Activated CD8-positive, alpha-beta memory T cell treated with anti-CD3 and anti-CD28 coated beads, Interleukin-2, amount 50 U/mL, for 24 hours (primary cell): ENCODE measurements around the gene LRRTM4.
"Not testable (repeated sequence)": the region's sequence is repeated elsewhere in the genome, so short reads cannot be mapped to it uniquely, and the experiment has no call there.

Experiments
- DNase-seq: peaks from one replicate; pipeline ENCODE4 v3.0.0-alpha.2; 2020; ENCODE audit errors: extremely low read depth

The LRRTM4 gene

DNA sequence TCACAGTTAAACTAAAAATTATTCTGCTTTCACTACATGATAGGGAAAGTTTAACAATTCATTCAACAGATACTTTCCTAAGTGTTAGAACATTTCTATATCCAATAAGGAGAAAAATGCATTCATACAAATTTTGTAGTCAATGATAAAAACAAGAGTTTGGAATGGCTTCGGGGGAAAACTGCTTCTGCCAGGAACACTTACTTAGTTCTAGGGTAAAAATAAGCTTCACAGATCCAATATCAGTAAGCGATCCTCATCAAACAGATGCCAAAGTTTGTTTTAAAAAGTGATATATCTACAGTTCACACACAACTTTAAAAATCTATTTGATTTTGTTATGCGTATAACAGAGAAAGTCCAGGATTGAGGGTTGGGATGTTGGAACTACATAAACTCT, 199.7 kb downstream of the LRRTM4 start:
- DNase-seq, result no peak

- DNase-seq, result no peak
Observed at GRCh38 chr2:77314721-77315120, 207.5 kb downstream of the LRRTM4 start.

DNA sequence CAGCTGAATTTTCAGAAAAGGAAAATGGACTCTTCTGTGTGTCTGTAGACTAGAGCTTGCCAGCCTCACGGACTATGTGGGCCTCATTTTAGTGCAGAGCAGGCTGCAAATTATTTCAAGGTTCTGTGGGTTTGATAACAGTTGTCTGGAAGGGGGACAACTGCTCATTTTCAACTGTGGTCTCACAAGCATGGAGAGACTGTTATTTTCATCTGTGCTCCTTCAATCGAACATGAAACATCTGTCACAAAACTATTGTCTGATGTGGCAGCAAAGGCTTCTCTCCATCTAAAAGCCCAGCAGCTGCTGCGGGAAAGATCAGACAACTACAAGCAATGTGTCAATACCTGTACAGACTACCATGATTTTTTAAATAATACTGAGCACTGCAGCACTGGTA, 211.8 kb downstream of the LRRTM4 start:
- no peak for DNase-seq

DNA sequence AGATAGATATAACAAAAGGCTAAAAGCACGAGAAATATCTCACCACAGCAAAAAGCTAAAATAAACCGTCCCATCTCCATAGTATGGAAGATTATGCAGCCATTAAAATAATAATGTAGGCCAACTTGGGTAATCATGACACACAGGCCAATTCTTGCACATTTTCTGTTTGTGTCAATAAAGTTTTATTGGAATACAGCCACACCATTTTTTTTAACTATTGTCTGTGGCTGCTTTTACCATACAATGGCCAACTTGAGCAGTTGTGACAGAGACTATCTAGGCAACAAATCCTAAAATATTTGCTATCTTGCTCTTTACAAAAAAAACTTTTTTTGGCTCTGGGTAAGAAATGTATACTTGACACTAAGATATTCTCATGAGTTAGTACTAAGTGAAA, 212.5 kb downstream of the LRRTM4 start:
- no peak for DNase-seq

DNA sequence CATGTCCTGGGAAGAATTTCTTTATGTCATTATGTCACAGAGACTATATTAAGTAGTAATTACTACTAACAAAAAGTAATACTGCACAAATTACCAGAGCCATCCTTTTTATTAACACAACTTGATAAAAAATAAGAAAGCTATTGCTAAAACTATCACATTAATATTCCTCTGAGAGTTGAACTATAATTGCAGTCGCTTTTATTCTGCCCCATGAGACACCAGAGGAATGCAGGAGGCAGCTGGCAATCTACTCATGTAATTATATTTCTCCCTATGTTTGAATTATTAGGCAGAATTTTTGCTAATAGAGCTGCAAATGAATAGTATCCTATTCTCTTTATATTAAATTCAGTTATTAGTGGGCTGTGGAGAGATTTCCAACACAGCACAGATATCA, 220.7 kb downstream of the LRRTM4 start:
- no peak for DNase-seq

DNA sequence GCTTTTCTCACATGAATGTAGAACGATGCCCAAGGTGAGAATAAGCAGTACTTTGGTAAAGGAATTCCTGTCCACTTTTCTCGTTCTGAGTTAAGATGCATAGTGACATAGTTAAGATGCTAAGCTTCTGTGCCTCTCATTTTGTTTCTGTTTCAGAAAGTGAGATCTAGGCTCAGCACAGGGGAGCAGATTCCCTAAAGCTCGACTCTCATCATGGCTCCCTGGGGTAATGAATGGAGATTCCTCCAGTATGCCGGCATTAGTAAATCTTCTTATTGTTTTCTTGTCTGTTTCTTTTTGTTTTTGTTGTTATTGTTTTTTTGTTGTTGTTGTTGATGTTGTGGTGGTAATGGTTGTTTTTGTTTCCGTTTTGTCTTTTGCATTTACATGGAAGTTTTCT, 225.4 kb downstream of the LRRTM4 start:
- no peak for DNase-seq

DNA sequence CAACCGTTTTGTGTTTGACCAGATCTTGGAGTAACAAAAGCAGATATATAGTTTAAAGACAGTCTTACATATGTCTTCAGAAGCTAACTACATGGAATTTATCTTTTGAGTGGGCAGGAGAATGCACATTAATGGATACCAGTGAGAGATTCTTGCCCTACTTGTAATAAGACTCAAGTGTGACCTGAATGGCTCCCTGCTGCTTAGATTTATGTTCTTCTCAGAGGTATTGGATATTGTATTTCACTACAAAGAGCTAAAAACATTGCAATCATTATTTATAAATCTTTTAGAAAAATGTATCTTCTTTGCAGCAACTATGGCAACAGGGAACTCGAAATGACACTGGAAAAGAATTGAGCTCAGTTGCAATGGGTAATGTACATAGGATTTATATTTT, 227.7 kb downstream of the LRRTM4 start:
- no peak for DNase-seq

DNA sequence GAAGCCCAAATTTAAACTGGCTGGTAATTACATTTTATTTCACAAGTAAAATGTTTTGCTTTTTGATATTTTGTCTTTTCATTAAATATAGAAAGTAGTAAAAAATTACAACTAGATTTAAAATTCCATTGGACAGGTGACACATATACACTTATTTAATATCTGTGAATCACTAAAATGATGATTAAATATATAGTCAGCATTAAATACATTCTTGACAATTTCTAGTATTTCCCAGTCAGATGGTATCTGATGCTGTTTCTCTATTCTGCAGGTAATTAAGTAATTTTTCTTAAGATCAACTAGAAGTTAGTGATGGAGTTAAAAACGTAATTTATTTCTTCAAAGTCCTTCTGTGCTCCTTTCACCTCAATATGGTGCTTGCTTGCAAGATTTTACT, 237.8 kb downstream of the LRRTM4 start:
- DNase-seq, result no peak

DNA sequence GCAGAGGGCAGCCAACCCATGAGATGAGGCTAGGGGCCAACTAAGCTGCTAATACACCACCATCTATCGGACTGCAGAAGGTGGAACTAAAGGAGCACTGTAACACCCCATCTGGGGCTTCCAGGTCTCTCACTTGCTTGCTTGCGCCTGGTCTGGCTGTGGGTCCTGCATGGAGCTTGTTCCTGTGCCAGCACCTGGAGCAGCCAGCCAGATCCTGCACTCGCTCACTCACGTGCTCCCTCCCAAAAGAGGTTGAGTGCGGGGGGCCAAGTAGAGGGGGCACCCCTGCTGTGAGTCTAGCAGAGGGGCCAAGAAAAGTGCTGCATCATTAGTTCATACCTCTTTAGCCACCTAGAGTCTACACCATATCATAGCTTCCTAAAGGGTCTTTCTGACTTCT, 250.9 kb downstream of the LRRTM4 start:
- no peak for DNase-seq

- no peak for DNase-seq
Observed at GRCh38 chr2:77270433-77270832, 251.7 kb downstream of the LRRTM4 start.

DNA sequence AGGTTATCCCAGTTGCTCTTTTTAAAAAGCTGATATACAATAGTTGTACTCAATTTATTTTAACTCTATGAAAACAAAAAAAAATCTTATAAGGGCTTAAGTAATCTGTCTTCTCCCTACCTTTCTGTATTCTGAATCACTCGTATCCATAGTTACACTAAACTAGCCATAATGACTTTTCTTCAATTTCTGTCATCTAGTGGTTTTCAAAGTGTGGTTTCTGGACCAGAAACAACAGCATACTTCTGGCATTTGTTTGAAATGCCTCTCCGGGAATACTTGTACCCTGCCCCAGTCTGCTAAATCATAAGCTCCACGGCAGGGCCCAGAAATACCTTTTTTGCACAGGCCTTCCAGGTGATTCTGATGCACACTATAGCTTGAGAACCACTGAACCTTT, 253.6 kb downstream of the LRRTM4 start:
- no peak for DNase-seq

DNA sequence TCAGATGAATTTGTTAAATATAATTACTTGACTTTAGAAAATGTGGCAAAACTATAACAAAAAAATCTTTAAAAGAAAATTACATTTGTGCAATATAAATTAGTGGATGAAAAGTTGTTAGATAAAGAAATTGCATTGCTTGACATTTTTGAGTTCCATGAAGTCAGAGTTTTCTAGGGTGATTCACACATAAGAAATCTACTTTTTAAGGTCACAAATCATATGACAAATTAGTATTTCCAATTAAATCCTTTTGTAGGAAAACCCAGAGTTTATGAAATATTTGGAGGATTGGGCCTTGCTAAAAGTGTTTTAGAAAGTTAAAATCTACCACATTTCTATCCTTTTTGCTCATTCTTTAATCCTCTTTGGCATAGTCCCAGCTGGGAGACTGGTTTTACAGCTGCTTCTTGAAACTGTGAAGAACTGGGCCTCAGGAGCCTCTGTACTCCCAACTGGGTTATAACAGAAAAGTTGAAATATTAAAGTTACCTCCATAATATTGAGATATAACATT, 289.2 kb downstream of the LRRTM4 start:
- DNase-seq, result no peak

DNA sequence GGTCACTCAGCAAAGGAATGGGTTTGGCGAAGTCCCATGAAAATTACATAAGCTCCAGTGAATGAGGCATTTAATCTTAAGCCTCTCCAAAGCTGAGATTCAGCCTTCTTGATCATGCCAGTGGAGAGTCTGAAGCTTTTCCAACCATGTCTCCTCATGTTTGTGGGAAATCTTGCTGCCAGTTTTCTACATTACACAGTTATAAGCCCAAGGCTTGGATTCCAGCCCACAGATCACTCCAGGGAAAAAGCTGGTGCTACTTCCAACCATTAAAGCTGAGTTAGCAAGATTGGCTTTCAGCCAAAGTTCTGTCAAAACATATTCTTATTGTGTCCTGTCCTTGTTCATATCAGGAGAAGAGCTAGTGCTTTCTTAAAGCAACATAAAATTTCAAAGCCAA, 293.8 kb downstream of the LRRTM4 start:
- no peak for DNase-seq

DNA sequence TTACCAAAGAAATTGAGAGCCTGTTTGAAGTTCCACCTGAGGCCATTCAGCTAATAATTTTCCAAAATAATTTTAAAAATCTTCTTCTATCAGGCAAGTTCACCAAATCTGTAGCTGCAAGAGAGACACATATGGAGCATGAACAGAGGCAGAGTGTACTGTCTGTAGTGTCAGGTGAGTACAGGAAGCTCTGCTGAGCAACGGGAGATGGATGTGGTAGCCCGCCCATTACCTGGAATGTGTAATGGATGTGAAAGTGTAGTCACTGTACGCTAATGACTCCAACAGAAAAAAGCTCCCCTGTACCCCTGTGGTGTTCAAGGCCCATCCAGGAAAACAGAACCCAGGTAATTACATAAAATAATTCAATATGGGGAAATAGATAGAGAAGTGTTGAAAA, 311.5 kb downstream of the LRRTM4 start:
- DNase-seq, result no peak

DNA sequence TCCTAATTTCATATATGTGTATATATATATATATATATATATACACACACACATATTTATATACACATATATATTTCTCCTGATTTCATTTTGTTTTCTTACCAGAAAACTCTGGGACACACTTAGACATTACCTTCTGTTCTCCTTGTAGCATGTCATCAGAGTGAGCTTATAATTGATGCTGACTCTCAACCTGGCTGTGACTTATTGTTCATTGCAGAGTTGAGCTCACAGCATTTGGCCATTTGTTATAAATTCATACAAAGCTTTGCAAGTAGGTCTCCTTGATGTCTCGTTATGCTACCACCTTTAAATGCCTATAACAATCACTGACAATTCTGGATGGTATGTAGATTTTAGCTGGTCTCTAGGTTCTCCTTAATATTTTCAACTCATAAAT, 314.8 kb downstream of the LRRTM4 start:
- DNase-seq, result no peak

DNA sequence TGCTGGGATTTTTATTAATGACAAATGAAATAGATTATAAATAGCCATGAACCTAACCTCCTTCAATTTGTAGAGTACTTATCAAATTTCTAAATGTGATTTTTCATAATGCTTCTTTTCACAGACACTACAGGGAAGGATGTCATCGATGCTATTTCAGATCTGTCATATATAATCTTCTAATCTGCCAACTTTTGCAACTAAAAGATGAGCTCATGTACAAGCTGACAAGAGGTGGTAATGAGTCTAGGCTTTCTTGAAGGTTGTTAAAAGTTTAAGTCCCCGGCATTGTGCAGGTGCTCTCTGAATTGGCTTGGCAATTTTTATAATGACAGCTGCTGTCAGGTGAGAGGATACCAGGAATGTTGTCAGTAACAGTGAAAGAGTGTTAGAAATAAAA, 320.4 kb downstream of the LRRTM4 start:
- no peak for DNase-seq

GRCh38 chr2:77199411-77199810, 322.8 kb downstream of the LRRTM4 start:
- DNase-seq, result no peak

- DNase-seq, result no peak
Observed at GRCh38 chr2:77193858-77194448, 328.2 kb downstream of the LRRTM4 start.

DNA sequence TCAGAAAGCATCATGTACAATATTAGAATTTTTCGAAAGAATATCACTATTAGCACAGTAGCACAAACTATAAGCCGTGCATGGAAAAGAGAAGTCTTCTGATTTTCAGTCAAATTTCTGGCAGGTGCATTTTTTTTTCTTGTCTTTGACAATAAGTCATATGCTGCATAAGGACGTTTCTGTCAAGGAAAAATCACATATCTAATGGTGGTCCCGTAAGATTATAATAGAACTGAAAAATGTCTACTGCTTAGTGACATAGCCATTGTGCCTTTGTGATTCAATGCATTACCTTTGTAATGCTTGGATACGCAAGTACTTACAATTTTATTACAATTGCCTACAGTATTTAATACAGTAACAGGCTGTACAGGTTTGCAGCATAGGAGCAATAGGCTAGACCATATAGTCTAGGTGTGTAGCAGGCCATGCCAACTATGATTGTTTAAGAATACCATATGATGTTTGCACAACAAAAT, 329.3 kb downstream of the LRRTM4 start:
- no peak for DNase-seq

- no peak for DNase-seq
Observed at GRCh38 chr2:77191665-77192064, 330.5 kb downstream of the LRRTM4 start.

DNA sequence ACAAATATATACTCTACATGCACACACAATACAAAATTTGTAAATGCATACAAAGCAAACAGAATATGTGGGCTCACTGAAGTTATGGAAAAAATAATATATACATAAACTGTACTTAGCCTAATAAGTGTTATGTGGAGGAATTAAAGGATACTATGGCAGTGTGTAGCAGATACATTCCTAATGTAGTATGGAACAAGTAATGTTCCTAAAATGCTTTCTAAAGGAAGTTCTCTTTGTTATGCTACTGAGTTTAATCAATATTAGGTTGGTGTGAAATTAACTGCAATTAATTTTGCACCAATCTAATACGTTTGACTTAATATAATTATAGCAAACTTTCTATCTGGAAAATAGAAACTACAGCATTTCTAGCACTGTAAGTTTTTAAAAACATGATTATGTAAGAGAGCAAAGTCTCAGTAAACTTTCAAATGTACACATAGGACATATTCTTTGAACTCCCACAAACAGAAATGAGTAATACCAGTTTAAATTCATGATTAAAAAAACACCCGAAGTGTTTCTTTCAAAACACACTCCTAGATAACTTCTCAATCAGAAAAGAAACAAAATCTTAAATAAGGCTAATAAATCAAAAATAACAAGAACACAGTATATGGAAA, 331.3 kb downstream of the LRRTM4 start:
- DNase-seq, result no peak

DNA sequence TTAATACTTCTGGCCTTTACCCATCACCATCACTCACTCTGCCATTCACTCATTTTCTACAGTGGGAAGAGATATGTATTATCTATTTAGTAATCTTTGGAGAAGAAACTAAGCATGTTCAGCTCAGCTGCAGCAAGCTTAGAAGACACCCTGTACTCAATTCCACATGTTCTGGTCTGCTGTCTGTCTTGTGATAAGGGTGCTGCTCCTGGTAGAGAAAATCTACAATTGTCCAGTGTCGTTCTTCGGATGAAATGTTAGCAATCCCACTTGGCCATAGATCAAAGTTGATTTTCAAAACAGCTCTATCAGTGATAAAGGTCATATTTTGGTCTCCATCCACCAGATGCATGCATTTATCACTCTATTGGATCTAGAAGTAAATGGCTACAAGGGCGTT, 337.1 kb downstream of the LRRTM4 start:
- DNase-seq, result no peak

GRCh38 chr2:77179297-77179696, 342.9 kb downstream of the LRRTM4 start:
- no peak for DNase-seq

- not testable (repeated sequence) for DNase-seq
Observed at GRCh38 chr2:77175266-77175780, 346.9 kb downstream of the LRRTM4 start.
